SK-N-SH (cell line): ENCODE results near the gene USP4. TPM values are rescaled to one million over a fixed set of nuclear protein-coding genes. Genes with fewer than 3 reads are reported as not detected.

ENCODE experiments used
- CTCF ChIA-PET: fragments of 300-600, 350-600 bp; formaldehyde crosslinking; extraction: SDS; loops from one replicate; lab custom pipeline; 2021; lab: Yijun Ruan, JAX
- POLR2A ChIA-PET: fragments of 350-600 bp; sonication (Branson Sonifier 250); formaldehyde crosslinking; extraction: SDS; loops from one replicate; lab custom pipeline; 2020; ENCODE audit warnings: antibody characterized with exemption, inconsistent platforms; lab: Yijun Ruan, JAX
- DNase-seq: peaks from one replicate; pipeline ENCODE4 v3.0.0; 2012
- H2AFZ ChIP-seq: fragments of 200-600 bp; sonication (generic); 2 replicates; pipeline ENCODE4 v1.8.1; 2016; ENCODE audit warnings: antibody characterized with exemption, mild to moderate bottlenecking, low read depth
- H3F3A ChIP-seq: fragments of 200-600 bp; sonication (generic); replicated peaks from 2 replicates; pipeline ENCODE3; 2016; ENCODE audit warnings: antibody characterized with exemption, mild to moderate bottlenecking; ENCODE audit not compliant: insufficient read depth
- H3K27ac ChIP-seq, 2 experiments: fragments of 200-500 bp in 1 of 2; fragments of 200-600 bp in 1 of 2; sonication (Bioruptor generic) in 1 of 2; sonication (generic), shearing (Covaris generic) in 1 of 2; 2 replicates each; pipeline versions ENCODE4 v1.5.1 to v1.6.1; 2014 to 2016; ENCODE audit warnings: low read depth in 2 of 2, inconsistent platforms in 1 of 2, low read length in 1 of 2, mild to moderate bottlenecking in 1 of 2, mixed read lengths in 1 of 2
- H3K27me3 ChIP-seq: fragments of 200-600 bp; sonication (generic), shearing (Covaris generic); 2 replicates; pipeline ENCODE4 v1.6.1; 2016; ENCODE audit warnings: mixed run types; ENCODE audit not compliant: insufficient read depth
- H3K36me3 ChIP-seq, 2 experiments: fragments of 200-500 bp in 1 of 2; fragments of 200-600 bp in 1 of 2; sonication (Bioruptor generic) in 1 of 2; sonication (generic) in 1 of 2; replicated peaks in 1 of 2; 2 replicates each; pipeline versions ENCODE3 to v1.5.1; 2014 to 2016; ENCODE audit warnings: low read length in 1 of 2, mild to moderate bottlenecking in 1 of 2; ENCODE audit not compliant: insufficient read depth in 2 of 2, control insufficient read depth in 1 of 2
- H3K4me1 ChIP-seq, 2 experiments: fragments of 200-500 bp in 1 of 2; fragments of 200-600 bp in 1 of 2; sonication (Bioruptor generic) in 1 of 2; sonication (generic), shearing (Covaris generic) in 1 of 2; 2 replicates each; pipeline versions ENCODE4 v1.5.1 to v1.6.1; 2014 to 2016; ENCODE audit warnings: low read depth in 1 of 2, low read length in 1 of 2, mixed run types in 1 of 2; ENCODE audit not compliant: insufficient read depth in 2 of 2, control insufficient read depth in 1 of 2
- H3K4me2 ChIP-seq: fragments of 200-600 bp; sonication (generic), shearing (Covaris generic); 2 replicates; pipeline ENCODE4 v1.6.1; 2017; ENCODE audit warnings: mixed run types
- H3K4me3 ChIP-seq, 2 experiments: fragments of 200-500 bp in 1 of 2; fragments of 200-600 bp in 1 of 2; sonication (Bioruptor generic) in 1 of 2; sonication (generic), shearing (Covaris generic) in 1 of 2; 2 replicates each; pipeline versions ENCODE4 v1.5.1 to v1.8.1; 2014 to 2016; ENCODE audit warnings: low read depth in 2 of 2, inconsistent platforms in 1 of 2, low read length in 1 of 2, mild to moderate bottlenecking in 1 of 2, mixed read lengths in 1 of 2, moderate library complexity in 1 of 2
- H3K79me2 ChIP-seq: fragments of 200-600 bp; sonication (generic); 2 replicates; pipeline ENCODE4 v1.8.1; 2017; ENCODE audit warnings: mild to moderate bottlenecking; ENCODE audit not compliant: insufficient read depth
- H3K9ac ChIP-seq: fragments of 200-600 bp; sonication (generic); 2 replicates; pipeline ENCODE4 v1.6.1; 2017; ENCODE audit warnings: mixed run types
- H3K9me2 ChIP-seq: fragments of 200-600 bp; sonication (generic); 2 replicates; pipeline ENCODE4 v1.6.1; 2017; ENCODE audit warnings: mixed run types
- H3K9me3 ChIP-seq: fragments of 200-600 bp; sonication (generic); 2 replicates; pipeline ENCODE4 v1.6.1; 2017; ENCODE audit warnings: mixed run types, mild to moderate bottlenecking, moderate library complexity
- H4K20me1 ChIP-seq: fragments of 200-600 bp; sonication (generic); 2 replicates; pipeline ENCODE4 v1.6.1; 2017; ENCODE audit warnings: mild to moderate bottlenecking, mixed run types; ENCODE audit not compliant: insufficient read depth
- CHD2 ChIP-seq: fragments of 150-350 bp; IDR thresholded peaks from 2 replicates; pipeline ENCODE4 v1.6.1; 2018; ENCODE audit warnings: low read length; ENCODE audit not compliant: partially characterized antibody
- EP300 ChIP-seq, 2 experiments: IDR thresholded peaks; 2 replicates each; pipeline versions ENCODE4 v1.4.0 to v1.6.1; 2012; ENCODE audit warnings: borderline replicate concordance in 1 of 2, low read depth in 1 of 2, low read length in 1 of 2
- EZH2phosphoT487 ChIP-seq: fragments of 200-600 bp; sonication (generic); IDR thresholded peaks from 2 replicates; pipeline ENCODE4 v1.6.1; 2017; ENCODE audit warnings: low read depth, mixed run types, mild to moderate bottlenecking, antibody characterized with exemption, moderate library complexity, borderline replicate concordance
- FOXM1 ChIP-seq: IDR thresholded peaks from 2 replicates; pipeline ENCODE4 v1.4.0; 2012; ENCODE audit warnings: low read depth, mild to moderate bottlenecking
- JUND ChIP-seq: IDR thresholded peaks from 2 replicates; pipeline ENCODE4 v1.4.0; 2012
- MXI1 ChIP-seq: IDR thresholded peaks from 2 replicates; pipeline ENCODE4 v1.6.1; 2012; ENCODE audit warnings: mild to moderate bottlenecking, low read depth, low read length, improper control_type of control experiment
- NFIC ChIP-seq: IDR thresholded peaks from 2 replicates; pipeline ENCODE4 v1.4.0; 2012; ENCODE audit warnings: borderline replicate concordance
- NRF1 ChIP-seq: IDR thresholded peaks from 2 replicates; pipeline ENCODE4 v1.6.1; 2012; ENCODE audit warnings: low read depth, mild to moderate bottlenecking, low read length
- POLR2AphosphoS5 ChIP-seq: IDR thresholded peaks from 2 replicates; pipeline ENCODE4 v1.6.1; 2012; ENCODE audit warnings: low read depth, low read length
- RCOR1 ChIP-seq: fragments of 150-350 bp; IDR thresholded peaks from 2 replicates; pipeline ENCODE4 v1.6.1; 2017; ENCODE audit warnings: antibody characterized with exemption, low read length
- SIN3A ChIP-seq: IDR thresholded peaks from 2 replicates; pipeline ENCODE4 v1.6.1; 2012; ENCODE audit warnings: low read depth, mild to moderate bottlenecking, low read length, moderate library complexity, borderline replicate concordance
- TAF1 ChIP-seq: IDR thresholded peaks from 2 replicates; pipeline ENCODE4 v1.6.1; 2012; ENCODE audit warnings: low read depth, mild to moderate bottlenecking, low read length, moderate library complexity, borderline replicate concordance
- TEAD4 ChIP-seq: IDR thresholded peaks from 2 replicates; pipeline ENCODE4 v1.4.0; 2012; ENCODE audit warnings: mild to moderate bottlenecking, borderline replicate concordance; ENCODE audit not compliant: insufficient read depth
- YY1 ChIP-seq: IDR thresholded peaks from 2 replicates; pipeline ENCODE4 v1.4.0; 2012; ENCODE audit warnings: low read depth, mild to moderate bottlenecking
- WGBS: methylation state at CpG from one replicate; pipeline ENCODE4 v1.1.6; 2017; ENCODE audit warnings: low lambda C conversion rate; 5-methylcytosine and 5-hydroxymethylcytosine counted together
- polyA plus RNA-seq, 3 experiments: library from polyadenylated mRNA; depleted of rRNA; stranded (reverse); fragments of >200 nt; gene quantifications; 2 replicates each; pipeline ENCODE4 v1.2.3, GENCODE V29; 2012
- TF ChIP-seq, protein P1 (sequence below): fragments of 150-350 bp; IDR thresholded peaks from 2 replicates; pipeline ENCODE4 v1.6.1; 2016; ENCODE audit warnings: mild to moderate bottlenecking, low read depth, low read length
- TF ChIP-seq, protein P2 (sequence below): IDR thresholded peaks from 2 replicates; pipeline ENCODE4 v1.4.0; 2012; ENCODE audit warnings: low read depth, borderline replicate concordance
- TF ChIP-seq, protein P3 (sequence below): IDR thresholded peaks from 2 replicates; pipeline ENCODE4 v1.6.1; 2012; ENCODE audit warnings: mild to moderate bottlenecking, low read depth, low read length, moderate library complexity
- TF ChIP-seq, protein P4 (sequence below): IDR thresholded peaks from 2 replicates; pipeline ENCODE4 v1.4.0; 2012; ENCODE audit warnings: low read depth
- TF ChIP-seq, protein P5 (sequence below): IDR thresholded peaks from 2 replicates; pipeline ENCODE4; 2012

USP4 gene
- polyA plus RNA-seq, 1 of the 3 experiments (the other 2 are of a cell fraction): 33.2 TPM

DNA sequence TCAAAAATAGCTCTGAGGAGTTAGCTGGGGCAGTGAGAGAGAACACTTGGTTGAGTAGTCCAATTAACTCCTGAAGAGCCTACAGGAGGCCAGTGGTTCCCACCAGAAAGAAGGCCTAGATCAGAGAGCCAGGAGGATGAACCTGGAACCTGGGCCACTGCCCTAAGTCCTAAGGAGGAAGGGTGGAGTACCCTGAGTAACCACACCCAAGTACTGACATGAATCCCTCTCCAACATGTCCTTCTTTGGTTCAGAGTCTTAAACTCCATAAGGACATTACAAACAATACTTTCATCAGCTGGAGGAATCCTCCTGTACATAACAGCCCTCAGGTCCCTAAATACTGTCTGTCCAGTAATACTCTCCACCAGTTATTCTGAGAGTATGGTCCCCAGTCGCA lies 37.2 kb downstream of the USP4 start:
- H3F3A ChIP-seq: peaks cover 3% of the 10 kb centered on the region
- H2AFZ ChIP-seq: no peak overlapping the region
- TF ChIP-seq TAF1: no peak
- no peak for TF ChIP-seq EZH2phosphoT487
- TF ChIP-seq EP300 (IDR thresholded peaks at IDR 0.05; ENCODE audit: borderline replicate concordance in 1 of 2, low read depth in 1 of 2, low read length in 1 of 2): no peak
- TF ChIP-seq, all 33 proteins: peak for 0
- Histone ChIP-seq H4K20me1 (no peaks in the 10 kb centered on the region), H3K79me2 (no peaks in the 10 kb centered on the region), H3K9me2 (no peaks in the 10 kb centered on the region), H3K27ac (no peak overlapping the region), H3K27me3 (no peaks in the 10 kb centered on the region), H3K36me3 (peaks cover 41 to 48% of the 10 kb centered on the region in 2 experiments), H3K4me1 (no peaks in the 10 kb centered on the region), H3K9ac (no peak overlapping the region), H3K4me2 (no peak overlapping the region), H3K9me3 (no peaks in the 10 kb centered on the region), H3K4me3 (no peak overlapping the region)
- no peak for DNase-seq
- ChIA-PET CTCF (interaction anchor here (1.1 to 2.6 kb wide), 3 partner anchors 10 to 132 kb away, joined by 3 to 13 read pairs (median 5); partner anchors contain the start of genes KLHDC8B and USP4), POLR2A (interaction anchor here (0.6 kb wide), 1 partner anchor 169 kb away, joined by 3 read pairs; no protein-coding TSS in a partner anchor)
- 82% methylated on average over 1 of the region's 1 CpG for WGBS

DNA sequence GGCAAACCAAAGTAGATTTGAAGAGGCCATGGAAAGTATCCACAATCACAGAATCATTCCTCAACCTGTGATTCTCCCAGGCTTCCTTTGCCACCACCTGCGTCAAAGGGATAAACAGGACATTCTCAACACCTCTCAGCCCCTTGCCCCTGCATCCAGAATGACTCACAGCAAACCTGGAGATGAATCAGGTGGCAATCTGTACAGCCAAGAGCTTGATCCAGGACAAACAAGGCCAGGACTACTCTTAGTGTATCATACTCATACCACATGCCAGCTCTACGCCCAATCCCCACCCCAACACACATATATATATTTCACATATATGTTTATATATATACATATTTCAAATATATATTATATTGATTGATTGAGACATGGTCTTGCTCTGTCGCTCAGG lies 39.3 kb downstream of the USP4 start:
- 92% methylated on average over 3 of the region's 3 CpGs for WGBS
- DNase-seq: no peak
- ChIA-PET POLR2A (no interaction called here), CTCF (interaction anchor here (0.7 to 1.1 kb wide), 2 partner anchors 11 to 155 kb away, joined by 3 to 4 read pairs; no protein-coding TSS in a partner anchor)
- Histone ChIP-seq H2AFZ (no peak overlapping the region), H3K9ac (no peak overlapping the region), H3K4me2 (no peak overlapping the region), H3K36me3 (peaks cover 48 to 54% of the 10 kb centered on the region in 2 experiments), H3K9me3 (no peaks in the 10 kb centered on the region), H3K79me2 (no peaks in the 10 kb centered on the region), H3F3A (peaks cover 9% of the 10 kb centered on the region), H3K27me3 (no peaks in the 10 kb centered on the region), H3K27ac (no peak overlapping the region), H3K4me1 (no peaks in the 10 kb centered on the region), H4K20me1 (no peaks in the 10 kb centered on the region), H3K9me2 (no peaks in the 10 kb centered on the region), H3K4me3 (no peak overlapping the region)
- TF ChIP-seq, protein P1, sequence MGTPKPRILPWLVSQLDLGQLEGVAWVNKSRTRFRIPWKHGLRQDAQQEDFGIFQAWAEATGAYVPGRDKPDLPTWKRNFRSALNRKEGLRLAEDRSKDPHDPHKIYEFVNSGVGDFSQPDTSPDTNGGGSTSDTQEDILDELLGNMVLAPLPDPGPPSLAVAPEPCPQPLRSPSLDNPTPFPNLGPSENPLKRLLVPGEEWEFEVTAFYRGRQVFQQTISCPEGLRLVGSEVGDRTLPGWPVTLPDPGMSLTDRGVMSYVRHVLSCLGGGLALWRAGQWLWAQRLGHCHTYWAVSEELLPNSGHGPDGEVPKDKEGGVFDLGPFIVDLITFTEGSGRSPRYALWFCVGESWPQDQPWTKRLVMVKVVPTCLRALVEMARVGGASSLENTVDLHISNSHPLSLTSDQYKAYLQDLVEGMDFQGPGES: no peak
- TF ChIP-seq RCOR1: no peak
- TF ChIP-seq TEAD4: no peak
- TF ChIP-seq, protein P2, sequence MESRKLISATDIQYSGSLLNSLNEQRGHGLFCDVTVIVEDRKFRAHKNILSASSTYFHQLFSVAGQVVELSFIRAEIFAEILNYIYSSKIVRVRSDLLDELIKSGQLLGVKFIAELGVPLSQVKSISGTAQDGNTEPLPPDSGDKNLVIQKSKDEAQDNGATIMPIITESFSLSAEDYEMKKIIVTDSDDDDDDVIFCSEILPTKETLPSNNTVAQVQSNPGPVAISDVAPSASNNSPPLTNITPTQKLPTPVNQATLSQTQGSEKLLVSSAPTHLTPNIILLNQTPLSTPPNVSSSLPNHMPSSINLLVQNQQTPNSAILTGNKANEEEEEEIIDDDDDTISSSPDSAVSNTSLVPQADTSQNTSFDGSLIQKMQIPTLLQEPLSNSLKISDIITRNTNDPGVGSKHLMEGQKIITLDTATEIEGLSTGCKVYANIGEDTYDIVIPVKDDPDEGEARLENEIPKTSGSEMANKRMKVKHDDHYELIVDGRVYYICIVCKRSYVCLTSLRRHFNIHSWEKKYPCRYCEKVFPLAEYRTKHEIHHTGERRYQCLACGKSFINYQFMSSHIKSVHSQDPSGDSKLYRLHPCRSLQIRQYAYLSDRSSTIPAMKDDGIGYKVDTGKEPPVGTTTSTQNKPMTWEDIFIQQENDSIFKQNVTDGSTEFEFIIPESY: no peak
- no peak for TF ChIP-seq NRF1
- TF ChIP-seq SIN3A: no peak
- TF ChIP-seq FOXM1: no peak
- TF ChIP-seq, protein P3, sequence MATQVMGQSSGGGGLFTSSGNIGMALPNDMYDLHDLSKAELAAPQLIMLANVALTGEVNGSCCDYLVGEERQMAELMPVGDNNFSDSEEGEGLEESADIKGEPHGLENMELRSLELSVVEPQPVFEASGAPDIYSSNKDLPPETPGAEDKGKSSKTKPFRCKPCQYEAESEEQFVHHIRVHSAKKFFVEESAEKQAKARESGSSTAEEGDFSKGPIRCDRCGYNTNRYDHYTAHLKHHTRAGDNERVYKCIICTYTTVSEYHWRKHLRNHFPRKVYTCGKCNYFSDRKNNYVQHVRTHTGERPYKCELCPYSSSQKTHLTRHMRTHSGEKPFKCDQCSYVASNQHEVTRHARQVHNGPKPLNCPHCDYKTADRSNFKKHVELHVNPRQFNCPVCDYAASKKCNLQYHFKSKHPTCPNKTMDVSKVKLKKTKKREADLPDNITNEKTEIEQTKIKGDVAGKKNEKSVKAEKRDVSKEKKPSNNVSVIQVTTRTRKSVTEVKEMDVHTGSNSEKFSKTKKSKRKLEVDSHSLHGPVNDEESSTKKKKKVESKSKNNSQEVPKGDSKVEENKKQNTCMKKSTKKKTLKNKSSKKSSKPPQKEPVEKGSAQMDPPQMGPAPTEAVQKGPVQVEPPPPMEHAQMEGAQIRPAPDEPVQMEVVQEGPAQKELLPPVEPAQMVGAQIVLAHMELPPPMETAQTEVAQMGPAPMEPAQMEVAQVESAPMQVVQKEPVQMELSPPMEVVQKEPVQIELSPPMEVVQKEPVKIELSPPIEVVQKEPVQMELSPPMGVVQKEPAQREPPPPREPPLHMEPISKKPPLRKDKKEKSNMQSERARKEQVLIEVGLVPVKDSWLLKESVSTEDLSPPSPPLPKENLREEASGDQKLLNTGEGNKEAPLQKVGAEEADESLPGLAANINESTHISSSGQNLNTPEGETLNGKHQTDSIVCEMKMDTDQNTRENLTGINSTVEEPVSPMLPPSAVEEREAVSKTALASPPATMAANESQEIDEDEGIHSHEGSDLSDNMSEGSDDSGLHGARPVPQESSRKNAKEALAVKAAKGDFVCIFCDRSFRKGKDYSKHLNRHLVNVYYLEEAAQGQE: no peak
- no peak for TF ChIP-seq EZH2phosphoT487
- no peak for TF ChIP-seq MXI1
- no peak for TF ChIP-seq POLR2AphosphoS5
- TF ChIP-seq CHD2: no peak
- no peak for TF ChIP-seq NFIC
- TF ChIP-seq, protein P4, sequence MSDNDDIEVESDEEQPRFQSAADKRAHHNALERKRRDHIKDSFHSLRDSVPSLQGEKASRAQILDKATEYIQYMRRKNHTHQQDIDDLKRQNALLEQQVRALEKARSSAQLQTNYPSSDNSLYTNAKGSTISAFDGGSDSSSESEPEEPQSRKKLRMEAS: no peak
- TF ChIP-seq, protein P5, sequence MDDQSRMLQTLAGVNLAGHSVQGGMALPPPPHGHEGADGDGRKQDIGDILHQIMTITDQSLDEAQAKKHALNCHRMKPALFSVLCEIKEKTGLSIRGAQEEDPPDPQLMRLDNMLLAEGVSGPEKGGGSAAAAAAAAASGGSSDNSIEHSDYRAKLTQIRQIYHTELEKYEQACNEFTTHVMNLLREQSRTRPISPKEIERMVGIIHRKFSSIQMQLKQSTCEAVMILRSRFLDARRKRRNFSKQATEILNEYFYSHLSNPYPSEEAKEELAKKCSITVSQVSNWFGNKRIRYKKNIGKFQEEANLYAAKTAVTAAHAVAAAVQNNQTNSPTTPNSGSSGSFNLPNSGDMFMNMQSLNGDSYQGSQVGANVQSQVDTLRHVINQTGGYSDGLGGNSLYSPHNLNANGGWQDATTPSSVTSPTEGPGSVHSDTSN: no peak
- TF ChIP-seq TAF1: no peak
- no peak for TF ChIP-seq JUND
- TF ChIP-seq YY1: no peak
